ENCODE measurements around the gene ZDHHC11B.
"Not testable (repeated sequence)": the region's sequence is repeated elsewhere in the genome, so short reads cannot be mapped to it uniquely, and the experiment has no call there.

Gene ZDHHC11B

DNA sequence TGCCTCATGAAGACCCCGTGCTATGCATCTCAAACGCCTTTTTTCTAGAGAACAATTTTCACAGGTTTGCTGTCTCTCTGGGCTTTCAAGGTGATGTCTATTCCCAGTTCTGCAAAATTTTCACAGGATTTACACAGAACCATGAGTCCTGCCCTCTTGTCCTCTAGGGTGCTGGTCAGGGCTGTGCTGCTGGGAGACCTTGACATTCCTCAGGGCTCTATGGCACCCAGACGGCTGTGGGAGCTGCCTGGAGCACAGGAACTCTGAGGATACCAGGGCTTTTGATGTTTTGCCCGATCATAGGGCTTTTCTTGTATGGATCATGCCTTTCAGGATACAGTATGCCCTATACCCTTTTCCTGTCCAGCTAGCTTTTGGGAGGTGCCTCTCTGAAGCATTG is 68.9 kb downstream of the ZDHHC11B start:
- not testable (repeated sequence) for DNase-seq (ENCODE audit: low spot score)

DNA sequence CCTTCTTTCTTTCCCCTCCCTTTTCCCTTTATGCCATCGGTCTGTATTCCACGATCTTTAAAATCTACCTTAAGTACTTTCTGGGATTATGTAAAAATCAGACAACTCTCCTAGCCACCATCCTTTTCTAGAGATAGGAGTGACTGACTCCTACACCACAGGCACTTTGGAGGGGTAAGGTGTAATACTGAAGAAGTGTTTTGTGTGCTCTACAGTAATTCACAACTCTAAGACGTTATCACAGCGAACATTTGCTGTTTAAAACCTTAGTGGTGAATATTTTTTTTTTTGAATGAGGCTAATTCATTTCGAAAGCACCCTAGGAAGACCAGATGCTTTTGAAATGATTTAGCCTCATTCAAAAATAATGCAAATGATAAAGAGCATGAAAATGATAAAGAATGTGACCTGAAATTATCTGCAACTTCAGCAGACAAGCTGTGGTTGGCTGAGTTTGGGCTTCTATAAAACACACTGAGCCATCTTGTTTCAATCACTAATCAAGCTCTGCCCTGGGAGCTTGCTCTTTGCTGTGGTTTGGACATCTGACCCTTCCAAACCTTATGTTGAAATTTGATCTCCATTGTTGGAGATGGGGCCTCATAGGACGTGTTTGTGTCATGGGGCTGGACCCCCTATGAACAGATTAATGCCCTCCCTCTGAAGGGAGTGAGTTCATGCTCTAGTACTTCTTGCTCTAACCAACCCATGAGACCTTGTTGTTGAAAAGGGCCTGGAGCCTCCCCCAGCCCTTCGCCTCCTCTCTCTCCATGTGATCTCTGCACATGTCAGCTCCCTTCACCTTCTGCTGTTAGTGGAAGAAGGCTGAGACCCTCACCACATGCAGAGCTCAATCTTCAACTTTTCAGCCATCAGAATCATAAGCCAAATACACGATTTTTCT is 70.1 kb downstream of the ZDHHC11B start:
- DNase-seq (ENCODE audit: low spot score): not testable (repeated sequence)

- DNase-seq (ENCODE audit: low spot score): not testable (repeated sequence)
Measured at GRCh38 chr5:713686-714085, 70.8 kb downstream of the ZDHHC11B start.

GRCh38 chr5:708848-709517 is 75.5 kb downstream of the ZDHHC11B start:
- not testable (repeated sequence) for DNase-seq (ENCODE audit: low spot score)

DNA sequence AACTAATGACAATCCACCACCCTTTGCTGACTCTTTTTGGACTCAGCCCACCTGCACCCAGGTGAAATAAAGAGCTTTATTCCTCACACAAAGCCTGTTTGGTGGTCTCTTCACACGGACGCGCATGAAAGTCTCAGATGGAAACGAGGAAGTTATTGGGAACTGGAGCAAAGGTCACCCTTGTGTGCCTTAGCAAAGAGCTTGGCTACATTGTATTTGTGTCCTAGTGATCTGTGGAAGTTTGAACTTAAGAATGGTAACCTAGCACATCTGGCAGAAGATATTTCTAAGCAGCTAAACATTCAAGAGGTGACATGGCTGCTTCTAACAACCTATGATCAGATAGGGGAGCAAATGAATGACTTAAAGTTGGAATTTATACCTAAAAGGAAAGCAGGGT is 76.2 kb downstream of the ZDHHC11B start:
- DNase-seq (ENCODE audit: low spot score): not testable (repeated sequence)

DNA sequence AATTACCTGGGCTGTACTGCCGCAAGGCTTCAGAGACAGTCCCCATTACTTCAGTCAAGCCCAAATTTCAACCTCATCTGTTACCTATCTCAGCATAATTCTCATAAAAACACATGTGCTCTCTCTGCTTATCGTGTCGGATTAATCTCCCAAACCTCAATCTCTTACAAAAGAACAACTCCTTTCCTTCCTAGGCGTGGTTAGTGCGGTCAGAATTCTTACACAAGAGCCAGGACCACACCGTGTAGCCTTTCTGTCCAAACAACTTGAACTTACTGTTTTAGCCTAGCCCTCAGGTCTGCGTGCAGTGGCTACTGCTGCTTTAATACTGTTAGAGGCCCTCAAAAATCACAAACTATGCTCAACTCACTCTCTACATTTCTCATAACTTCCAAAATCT is 78.4 kb downstream of the ZDHHC11B start:
- not testable (repeated sequence) for DNase-seq (ENCODE audit: low spot score)

DNA sequence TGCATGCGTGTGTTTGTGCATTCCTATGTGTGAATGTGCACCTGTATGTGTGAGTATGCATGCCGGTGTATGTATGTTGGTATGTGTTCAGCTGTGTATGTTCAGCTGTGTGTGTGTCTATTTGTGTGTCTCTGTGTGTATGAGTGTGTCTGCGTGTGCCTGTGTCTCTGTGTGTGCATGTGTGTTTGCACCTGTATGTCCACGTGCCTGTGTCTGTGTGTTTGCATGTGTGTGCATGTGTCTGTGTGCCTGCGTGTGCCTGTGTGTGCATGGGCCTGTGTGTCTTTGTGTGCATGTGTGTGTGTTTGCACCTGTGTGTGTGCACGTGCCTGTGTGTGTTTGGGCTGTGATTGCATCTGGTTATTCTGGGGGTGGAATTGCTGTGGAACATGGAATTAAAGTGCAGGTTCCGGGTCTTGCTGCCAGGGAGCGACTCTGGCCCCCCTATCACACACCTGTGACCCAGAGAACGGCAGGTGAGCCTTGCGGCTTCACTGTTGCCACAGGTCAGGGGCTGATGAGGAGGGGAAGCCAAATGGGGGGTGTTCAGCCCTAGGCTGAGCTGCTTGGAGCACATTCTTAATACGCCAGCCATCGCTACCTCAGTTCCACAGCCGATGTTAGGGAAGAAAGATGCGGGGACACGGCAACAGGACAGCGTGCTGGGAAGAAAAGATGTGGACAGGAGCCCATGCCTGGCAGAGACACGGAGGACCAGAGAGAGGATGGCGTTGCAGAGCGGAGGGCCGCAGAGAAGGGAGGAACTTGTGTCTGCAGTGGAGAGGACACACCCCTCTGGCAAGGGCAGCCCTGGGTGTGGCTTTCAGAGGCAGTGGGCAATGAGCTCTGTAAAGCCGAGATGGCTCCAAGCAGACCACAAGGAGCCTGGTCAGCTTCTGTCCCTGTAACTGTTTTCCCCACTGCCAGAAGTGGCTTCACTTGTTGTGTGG is 87.5 kb downstream of the ZDHHC11B start:
- DNase-seq (ENCODE audit: low spot score): not testable (repeated sequence)

- DNase-seq (ENCODE audit: low spot score): not testable (repeated sequence)
Measured at GRCh38 chr5:696191-696590, 88.3 kb downstream of the ZDHHC11B start.

DNA sequence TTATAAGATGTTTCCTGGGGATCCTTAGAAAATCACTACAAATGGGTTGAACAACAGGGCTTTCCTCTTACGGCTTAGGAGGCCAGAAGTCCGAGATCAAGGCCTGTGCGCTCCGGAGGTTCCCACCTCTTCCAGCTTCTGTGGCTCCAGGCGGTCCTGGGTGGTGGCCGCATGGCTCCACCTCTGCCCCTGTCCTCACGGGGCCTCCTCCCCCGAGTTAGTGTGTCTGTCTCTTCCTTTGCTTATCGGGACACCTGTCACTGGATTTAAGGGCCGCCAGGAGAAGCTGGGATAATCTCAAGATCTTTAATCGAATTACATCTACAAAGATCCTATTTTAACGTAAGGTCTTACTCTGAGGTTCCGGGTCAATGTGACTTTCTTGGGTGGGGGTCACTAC is 89.1 kb downstream of the ZDHHC11B start:
- DNase-seq (ENCODE audit: low spot score): not testable (repeated sequence)

- DNase-seq (ENCODE audit: low spot score): not testable (repeated sequence)
Measured at GRCh38 chr5:694042-694431, 90.5 kb downstream of the ZDHHC11B start.

DNA sequence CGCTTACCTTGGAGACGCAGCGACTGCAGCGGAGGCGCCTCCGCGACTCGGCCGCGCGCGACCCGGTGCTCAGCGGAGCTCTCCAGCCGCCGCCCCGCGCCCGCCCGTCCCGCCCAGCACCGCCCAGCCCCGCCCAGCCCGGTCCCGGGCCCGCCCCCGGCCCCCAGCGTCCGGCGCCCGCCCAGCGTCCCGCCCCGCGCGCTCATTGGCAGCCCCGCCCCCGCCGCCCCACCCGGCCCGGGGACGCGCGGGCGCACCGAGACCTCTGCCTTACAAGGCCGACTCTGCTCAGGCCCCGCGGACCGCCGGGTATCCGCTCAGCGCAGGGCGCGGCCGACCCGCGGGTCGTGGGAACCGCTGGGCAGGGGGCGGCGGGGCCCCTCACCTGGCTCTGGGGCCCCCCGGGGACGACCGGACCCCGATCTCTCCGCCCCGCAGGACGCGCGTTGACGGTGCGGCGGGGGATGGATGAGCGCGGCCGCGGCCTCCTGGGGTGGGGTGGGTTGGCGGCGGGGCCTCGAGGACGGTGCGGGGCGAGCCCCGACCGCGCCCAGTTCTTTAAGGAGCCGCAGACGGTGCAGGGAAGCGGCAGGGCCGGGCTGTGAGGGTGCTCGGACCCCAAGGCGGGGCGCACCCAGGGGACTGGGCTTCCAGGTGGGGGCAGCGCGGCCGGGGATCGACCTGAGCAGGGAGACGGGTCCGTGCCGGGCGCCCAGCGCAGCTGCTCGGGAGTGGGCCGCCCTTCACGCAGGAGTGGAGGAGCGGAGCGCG is 91.1 kb downstream of the ZDHHC11B start, which contains the start of gene TPPP:
Gene TPPP, minus strand, starts transcription at position 82 of the 771 bp plus-strand sequence. CDS start 15,292 bp downstream, outside the sequence.
- peak; percentile 87 for DNase-seq (ENCODE audit: low spot score)

GRCh38 chr5:692529-693041 is 91.9 kb downstream of the ZDHHC11B start:
- not testable (repeated sequence) for DNase-seq (ENCODE audit: low spot score)

GRCh38 chr5:691817-692528 is 92.6 kb downstream of the ZDHHC11B start:
- DNase-seq (ENCODE audit: low spot score): no peak

- not testable (repeated sequence) for DNase-seq (ENCODE audit: low spot score)
Measured at GRCh38 chr5:691049-691448, 93.5 kb downstream of the ZDHHC11B start.

DNA sequence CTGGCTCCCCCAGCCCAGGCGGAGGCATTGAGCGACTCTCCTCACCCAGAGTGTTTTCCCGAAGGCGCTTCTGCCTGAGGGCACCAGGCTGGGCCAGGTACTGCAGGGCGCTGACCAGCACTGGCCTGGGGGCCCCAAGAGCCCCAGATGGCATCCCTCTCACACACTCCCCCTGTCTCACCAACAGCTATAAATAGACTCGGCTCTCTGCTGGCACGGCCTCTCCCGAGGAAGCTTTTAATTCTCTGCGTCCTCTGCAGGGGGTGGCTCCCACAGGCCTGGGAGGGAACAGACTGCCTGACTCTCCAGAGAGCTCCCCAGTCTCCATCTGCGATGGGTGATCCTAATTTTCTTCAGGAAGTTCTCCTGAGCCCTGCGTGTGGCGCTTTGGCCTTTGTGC is 94.2 kb downstream of the ZDHHC11B start:
- not testable (repeated sequence) for DNase-seq (ENCODE audit: low spot score)

- DNase-seq (ENCODE audit: low spot score): not testable (repeated sequence)
Measured at GRCh38 chr5:688348-689010, 96.0 kb downstream of the ZDHHC11B start.

DNA sequence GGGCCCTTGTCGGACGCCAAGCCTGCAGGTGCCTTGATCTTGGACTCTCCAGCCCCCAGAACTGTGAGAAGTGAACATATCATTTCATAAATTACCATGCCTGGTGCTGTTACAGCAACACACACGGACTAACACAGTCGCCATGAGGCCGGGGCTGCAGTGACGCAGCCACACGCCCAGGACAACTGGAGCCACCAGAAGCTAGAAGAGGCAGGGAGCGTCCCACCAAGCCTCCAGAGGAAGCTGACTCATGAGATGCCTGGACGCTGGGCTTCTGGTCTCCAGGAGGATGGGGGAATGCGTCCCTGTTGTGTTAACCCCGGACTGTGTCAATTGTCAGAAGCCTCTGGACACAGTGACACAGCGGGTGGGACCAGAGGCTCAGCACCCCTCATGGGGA is 97.6 kb downstream of the ZDHHC11B start:
- DNase-seq (ENCODE audit: low spot score): not testable (repeated sequence)

DNA sequence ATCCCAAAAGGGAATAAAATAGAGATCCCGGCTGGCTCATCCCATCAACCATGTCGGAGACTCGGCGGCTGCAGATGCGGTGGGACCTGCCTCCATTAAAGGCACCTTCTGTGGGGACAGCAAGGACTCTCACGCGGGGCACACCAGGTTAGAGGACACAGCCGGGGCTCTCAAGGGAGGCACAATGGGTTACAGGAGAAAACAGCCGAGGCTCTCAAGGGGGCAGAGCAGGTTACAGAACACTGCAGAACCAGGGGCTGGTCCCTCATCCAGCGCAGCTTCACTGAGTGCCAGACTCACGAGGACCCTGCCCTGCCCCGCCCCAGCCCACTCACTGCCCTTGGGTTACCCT is 98.4 kb downstream of the ZDHHC11B start:
- not testable (repeated sequence) for DNase-seq (ENCODE audit: low spot score)

Measured in Ammon's horn (tissue), 1 donor.